Cerebellar nuclear complex (tissue), 1 donor: ENCODE data around the gene EXOC3.
A peak's percentile ranks its signal among the peaks of the same experiment; 100 is the strongest.

Experiments
- DNase-seq, 2 experiments: peaks; one replicate each; lab custom pipeline; 2025; lab: John Stamatoyannopoulos, UW

The EXOC3 gene

DNA sequence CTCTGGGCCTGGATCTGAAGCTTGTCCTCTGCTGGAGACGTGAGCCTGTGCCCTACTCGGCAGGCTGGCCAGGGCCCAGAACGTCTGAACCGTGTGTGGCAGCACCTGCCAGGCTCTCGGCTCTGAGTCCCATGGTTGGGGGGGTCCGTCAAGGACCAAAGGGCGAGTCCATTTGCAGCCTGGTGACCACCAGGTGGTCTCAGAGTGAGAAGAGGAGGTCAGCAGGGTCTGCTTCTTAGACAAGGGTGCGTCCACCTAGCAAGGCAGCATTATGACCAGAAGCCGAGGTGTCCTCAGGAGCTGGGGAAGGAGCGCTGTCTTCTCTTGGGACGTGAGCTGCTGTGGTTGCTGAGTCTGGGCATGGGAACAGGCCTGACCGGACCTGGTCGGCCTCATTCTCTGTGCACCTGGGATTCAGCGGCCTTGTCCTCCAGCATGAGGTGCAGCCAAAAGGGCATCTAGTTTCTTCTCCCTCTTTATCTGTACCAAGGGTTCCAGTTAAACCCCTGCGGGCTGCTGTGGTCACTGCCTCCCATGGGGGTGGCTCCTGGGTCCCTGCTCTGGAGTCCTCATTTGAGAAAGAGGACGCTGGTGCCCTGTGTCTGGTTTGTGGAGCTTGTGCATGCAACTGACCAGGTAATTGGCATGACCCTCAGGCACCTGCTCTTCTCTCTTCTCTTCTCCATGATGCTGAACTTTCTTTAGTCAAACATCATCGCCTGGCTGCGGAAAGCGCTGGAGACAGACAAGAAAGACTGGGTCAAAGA, 14.4 kb downstream of the EXOC3 start:
- no peak for DNase-seq

- DNase-seq, result no peak
Measured at GRCh38 chr5:458547-459353, 15.8 kb downstream of the EXOC3 start.

GRCh38 chr5:459562-460272, 16.7 kb downstream of the EXOC3 start:
- DNase-seq, result no peak

DNA sequence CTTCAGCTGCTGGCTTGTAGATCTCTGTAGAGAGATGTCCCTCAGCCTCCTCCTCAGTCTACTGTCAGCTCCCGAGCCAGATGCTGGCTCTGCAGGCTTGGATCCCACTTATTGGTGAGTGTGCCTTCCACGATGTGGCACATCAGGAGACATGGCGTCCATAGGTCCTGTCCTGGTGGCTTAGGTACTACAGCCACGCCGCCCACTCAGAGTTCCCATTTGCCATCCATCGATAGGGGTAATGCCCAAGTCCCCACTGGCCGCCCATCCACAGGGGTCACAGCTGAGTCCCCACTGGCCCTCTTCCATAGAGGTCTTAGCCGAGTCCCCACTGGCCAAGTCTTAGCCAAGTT, 17.3 kb downstream of the EXOC3 start:
- DNase-seq, result no peak

DNA sequence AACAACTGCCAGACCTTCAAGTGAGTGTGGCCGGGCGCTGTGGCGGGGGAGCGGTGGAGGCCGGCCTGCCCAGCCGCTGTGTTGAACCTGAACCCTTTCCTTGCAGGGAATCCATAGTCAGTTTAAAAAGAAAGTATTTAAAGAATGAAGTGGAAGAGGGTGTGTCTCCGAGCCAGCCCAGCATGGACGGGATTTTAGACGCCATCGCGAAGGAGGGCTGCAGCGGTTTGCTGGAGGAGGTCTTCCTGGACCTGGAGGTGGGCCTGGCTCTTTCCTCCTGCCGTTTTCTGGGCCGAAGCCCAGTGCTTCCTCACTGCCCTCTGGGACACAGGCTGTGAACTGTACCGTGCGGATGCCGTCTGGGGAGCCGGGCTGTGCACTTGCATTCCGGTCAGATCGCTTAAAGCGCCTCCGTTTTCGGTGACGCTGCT, 19.1 kb downstream of the EXOC3 start:
- DNase-seq, result no peak

GRCh38 chr5:463301-463700, 20.3 kb downstream of the EXOC3 start:
- no peak for DNase-seq

DNA sequence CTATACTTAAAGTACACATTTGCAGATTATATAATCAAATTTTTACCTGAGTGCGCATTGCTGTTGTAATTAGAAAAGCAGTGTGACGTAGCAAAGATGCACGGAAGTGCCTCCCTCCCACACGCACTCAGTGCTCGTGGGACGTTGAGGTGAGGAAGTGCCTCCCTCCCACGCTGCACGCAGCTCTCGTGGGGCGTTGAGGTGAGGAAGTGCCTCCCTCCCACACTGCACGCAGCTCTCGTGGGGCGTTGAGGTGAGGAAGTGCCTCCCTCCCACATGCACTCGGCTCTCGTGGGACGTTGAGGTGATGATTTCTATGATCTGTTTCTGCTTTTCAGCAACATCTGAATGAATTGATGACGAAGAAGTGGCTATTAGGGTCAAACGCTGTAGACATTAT, 21.0 kb downstream of the EXOC3 start:
- no peak for DNase-seq

- no peak for DNase-seq
Measured at GRCh38 chr5:464446-464842, 21.5 kb downstream of the EXOC3 start.

DNA sequence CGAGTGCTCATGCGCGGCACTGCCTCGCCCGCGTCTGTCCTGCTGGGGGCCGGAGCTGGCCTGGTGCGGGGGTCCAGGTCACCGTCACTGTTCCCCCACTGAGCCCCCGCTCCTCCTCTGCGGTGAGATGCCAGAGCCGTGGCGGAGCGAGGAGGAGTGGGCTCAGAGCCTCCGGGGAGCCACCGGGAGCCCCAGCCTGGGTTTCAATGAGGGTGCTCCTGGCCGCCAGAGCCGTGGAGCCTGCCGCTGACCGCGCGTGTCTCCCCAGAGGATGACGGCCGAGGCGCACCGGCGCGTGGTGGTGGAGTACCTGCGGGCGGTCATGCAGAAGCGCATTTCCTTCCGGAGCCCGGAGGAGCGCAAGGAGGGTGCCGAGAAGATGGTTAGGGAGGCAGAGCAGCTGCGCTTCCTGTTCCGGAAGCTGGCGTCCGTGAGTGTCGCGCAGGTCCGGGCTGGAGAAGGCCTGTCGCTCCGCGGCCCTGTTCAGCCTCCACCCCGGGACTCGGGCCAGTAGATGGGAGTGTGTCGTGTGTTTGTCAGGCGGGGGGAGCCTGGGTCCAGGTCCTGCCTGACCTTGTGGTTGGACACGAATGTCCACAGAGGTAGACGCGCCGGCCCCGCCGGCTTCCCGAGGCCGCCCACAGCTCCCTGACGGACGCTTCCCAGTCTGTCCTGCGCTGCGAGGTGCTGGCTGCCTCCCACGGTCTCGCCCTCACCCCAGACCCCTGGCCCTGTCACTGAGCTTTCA, 22.0 kb downstream of the EXOC3 start:
- DNase-seq, result no peak

- DNase-seq, result no peak
Measured at GRCh38 chr5:465591-466403, 22.8 kb downstream of the EXOC3 start.

DNA sequence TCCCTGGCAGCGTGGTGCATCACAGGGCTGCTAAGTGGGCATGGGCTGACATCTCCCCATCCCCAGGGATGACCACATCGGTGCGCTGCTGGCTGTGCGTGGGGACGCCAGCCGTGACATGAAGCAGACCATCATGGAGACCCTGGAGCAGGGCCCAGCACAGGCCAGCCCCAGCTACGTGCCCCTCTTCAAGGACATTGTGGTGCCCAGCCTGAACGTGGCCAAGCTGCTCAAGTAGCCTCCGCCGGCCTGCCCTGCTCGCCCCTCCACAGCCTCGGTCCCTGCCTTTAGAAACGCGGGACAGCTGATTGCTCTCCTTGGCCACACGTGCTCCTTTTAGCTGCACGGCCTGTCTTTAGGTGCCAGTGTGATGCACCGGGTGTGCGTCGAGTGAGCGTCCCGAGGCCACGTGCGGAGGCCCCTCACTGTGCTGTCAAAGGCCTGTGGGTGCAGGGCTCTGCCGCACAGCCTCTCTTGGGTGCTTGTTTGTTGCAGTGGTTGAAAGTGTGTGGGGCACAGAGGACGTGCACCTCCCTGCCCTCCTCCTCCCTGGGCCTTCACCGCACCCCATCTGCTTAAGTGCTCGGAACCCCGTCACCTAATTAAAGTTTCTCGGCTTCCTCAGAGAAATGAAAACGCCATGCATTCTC, 23.8 kb downstream of the EXOC3 start:
- DNase-seq, result no peak

GRCh38 chr5:468401-468800, 25.4 kb downstream of the EXOC3 start:
- no peak for DNase-seq

GRCh38 chr5:469752-470483, 26.9 kb downstream of the EXOC3 start:
- no peak for DNase-seq

- no peak for DNase-seq
Measured at GRCh38 chr5:470961-471749, 28.2 kb downstream of the EXOC3 start.

DNA sequence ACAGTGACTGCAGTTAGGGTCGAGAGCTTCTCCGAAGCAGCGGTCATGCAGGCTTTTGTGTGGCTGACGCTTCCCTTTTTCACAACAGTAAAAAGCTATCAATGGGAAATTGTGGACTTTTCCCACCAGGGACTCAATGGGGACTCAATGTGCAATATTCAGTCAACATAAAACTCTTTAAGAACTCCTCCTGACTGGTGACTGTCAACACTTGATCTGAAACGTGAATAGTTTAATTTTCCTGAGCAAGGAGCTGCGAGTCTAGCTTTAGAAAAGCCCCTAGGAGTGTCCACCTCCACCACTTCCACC, 28.7 kb downstream of the EXOC3 start:
- no peak for DNase-seq

DNA sequence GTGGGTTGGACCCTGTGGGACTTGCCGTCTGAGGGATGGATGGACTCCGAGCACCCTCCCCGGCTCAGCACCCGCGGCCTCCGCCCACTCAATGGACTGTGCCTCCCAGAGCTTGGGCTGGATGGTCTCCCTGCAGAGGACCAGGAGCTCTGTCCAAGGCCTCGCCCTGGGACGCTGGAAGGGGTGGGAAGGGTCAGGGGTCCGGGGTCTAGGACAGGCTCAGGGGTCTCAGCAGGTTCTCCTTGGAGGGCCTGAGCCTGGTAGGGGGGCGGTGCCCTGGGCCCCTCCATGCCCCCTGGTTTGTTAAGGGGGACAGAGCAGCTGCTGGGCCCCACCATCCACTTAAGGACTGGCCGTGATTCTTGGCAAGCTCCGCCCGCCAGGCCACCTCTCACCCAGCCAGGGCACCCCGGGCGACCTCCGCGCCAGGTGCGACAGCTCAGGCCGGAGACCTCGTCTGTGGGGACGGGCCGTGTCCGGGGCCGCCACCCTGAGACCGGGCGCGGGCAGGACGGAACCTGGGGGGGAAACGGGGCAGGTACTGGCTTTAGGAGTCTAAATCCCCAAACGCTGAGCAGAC, 29.2 kb downstream of the EXOC3 start:
- DNase-seq, result no peak

DNA sequence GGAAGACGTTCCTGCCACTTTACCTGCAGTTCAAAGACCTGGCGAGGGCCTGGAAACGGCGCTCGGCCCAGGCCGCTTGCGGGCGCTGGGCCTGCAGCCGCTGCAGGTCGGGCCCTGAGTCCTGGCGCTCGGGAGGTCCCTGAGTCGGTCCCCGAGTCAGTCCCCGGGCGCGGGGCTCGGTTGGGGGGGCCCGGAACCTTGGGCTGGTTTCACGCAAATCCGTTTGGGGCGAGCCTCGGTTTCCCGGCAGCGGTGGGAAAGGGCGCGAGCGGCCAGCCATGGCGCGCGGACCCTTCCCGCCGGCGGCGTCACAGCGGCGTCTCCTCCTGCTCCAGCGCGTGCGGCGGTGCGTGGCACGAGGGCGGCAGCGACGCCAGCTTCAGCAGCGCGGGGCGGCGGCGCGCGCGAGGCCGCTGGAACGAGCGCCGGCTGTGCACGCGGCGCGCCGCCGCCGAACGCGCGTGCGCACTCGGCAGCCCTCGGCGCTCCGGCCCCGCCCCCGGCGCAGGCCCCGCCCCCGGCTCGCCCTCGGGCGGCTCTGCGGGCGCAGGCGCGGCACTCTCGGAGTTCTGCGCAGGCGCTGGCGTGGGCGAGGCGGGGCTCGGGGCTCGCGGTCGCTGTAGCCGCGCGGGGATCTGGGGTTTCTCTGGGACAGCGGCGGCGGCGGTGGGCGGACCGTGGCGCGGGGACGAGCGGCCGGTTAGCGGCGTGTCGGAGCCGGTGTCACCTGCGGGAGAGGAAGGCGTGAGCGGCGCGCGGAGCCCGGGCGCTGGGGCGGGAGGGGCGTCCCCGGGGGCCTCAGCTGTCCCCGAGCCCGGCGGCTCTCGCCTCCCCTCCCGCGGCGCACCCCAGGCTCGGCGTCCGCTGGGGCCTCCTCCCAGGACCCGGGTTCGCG, 29.9 kb downstream of the EXOC3 start:
- DNase-seq, result peak; percentile 17 to 21
